ENCODE results near the gene EFR3B.

DNA sequence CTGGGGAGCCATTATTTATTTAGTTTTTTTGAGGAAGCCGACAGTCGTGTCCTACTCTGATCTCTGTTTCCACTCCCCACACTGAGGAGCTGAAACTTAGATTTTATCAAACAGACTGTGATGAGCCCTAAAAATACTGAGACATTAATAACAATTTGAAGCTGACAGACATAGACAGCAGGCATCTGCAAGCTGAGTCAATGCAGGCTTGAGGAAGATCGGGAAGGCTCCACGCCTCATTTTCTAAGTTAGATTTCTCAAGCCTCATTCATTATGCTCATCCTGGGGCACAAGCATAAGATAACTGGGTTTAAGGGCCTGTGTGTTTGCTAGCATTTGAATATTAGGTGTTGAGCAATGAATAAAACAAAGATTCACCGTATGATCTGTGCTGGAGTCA, 26.3 kb downstream of the EFR3B start:
- no peak for TF ChIP-seq YY1 (tag by site-specific recombination; IDR thresholded peaks at IDR 0.05)
- TF ChIP-seq, protein P1, sequence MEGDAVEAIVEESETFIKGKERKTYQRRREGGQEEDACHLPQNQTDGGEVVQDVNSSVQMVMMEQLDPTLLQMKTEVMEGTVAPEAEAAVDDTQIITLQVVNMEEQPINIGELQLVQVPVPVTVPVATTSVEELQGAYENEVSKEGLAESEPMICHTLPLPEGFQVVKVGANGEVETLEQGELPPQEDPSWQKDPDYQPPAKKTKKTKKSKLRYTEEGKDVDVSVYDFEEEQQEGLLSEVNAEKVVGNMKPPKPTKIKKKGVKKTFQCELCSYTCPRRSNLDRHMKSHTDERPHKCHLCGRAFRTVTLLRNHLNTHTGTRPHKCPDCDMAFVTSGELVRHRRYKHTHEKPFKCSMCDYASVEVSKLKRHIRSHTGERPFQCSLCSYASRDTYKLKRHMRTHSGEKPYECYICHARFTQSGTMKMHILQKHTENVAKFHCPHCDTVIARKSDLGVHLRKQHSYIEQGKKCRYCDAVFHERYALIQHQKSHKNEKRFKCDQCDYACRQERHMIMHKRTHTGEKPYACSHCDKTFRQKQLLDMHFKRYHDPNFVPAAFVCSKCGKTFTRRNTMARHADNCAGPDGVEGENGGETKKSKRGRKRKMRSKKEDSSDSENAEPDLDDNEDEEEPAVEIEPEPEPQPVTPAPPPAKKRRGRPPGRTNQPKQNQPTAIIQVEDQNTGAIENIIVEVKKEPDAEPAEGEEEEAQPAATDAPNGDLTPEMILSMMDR (tag by site-specific recombination; IDR thresholded peaks at IDR 0.05): no peak
- no peak for TF ChIP-seq ZNF747 (tag by site-specific recombination; IDR thresholded peaks at IDR 0.05)
- no peak for TF ChIP-seq ZNF416 (tag by site-specific recombination; IDR thresholded peaks at IDR 0.05)
- TF ChIP-seq ZNF121 (tag by site-specific recombination; IDR thresholded peaks at IDR 0.05): no peak
- no peak for TF ChIP-seq ZNF221 (tag by site-specific recombination; IDR thresholded peaks at IDR 0.05; ENCODE audit: borderline replicate concordance)
- no peak for TF ChIP-seq ZNF274 (IDR thresholded peaks at IDR 0.05; ENCODE audit: low read length)
- TF ChIP-seq ZNF274 (tag by site-specific recombination; IDR thresholded peaks at IDR 0.05; ENCODE audit: borderline replicate concordance): no peak
- TF ChIP-seq ZEB2 (tag by site-specific recombination; IDR thresholded peaks at IDR 0.05): no peak
- TF ChIP-seq, protein P2, sequence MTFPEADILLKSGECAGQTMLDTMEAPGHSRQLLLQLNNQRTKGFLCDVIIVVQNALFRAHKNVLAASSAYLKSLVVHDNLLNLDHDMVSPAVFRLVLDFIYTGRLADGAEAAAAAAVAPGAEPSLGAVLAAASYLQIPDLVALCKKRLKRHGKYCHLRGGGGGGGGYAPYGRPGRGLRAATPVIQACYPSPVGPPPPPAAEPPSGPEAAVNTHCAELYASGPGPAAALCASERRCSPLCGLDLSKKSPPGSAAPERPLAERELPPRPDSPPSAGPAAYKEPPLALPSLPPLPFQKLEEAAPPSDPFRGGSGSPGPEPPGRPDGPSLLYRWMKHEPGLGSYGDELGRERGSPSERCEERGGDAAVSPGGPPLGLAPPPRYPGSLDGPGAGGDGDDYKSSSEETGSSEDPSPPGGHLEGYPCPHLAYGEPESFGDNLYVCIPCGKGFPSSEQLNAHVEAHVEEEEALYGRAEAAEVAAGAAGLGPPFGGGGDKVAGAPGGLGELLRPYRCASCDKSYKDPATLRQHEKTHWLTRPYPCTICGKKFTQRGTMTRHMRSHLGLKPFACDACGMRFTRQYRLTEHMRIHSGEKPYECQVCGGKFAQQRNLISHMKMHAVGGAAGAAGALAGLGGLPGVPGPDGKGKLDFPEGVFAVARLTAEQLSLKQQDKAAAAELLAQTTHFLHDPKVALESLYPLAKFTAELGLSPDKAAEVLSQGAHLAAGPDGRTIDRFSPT (tag by site-specific recombination; IDR thresholded peaks at IDR 0.05): no peak
- no peak for TF ChIP-seq RBAK (tag by site-specific recombination; IDR thresholded peaks at IDR 0.05)
- TF ChIP-seq, protein P3, sequence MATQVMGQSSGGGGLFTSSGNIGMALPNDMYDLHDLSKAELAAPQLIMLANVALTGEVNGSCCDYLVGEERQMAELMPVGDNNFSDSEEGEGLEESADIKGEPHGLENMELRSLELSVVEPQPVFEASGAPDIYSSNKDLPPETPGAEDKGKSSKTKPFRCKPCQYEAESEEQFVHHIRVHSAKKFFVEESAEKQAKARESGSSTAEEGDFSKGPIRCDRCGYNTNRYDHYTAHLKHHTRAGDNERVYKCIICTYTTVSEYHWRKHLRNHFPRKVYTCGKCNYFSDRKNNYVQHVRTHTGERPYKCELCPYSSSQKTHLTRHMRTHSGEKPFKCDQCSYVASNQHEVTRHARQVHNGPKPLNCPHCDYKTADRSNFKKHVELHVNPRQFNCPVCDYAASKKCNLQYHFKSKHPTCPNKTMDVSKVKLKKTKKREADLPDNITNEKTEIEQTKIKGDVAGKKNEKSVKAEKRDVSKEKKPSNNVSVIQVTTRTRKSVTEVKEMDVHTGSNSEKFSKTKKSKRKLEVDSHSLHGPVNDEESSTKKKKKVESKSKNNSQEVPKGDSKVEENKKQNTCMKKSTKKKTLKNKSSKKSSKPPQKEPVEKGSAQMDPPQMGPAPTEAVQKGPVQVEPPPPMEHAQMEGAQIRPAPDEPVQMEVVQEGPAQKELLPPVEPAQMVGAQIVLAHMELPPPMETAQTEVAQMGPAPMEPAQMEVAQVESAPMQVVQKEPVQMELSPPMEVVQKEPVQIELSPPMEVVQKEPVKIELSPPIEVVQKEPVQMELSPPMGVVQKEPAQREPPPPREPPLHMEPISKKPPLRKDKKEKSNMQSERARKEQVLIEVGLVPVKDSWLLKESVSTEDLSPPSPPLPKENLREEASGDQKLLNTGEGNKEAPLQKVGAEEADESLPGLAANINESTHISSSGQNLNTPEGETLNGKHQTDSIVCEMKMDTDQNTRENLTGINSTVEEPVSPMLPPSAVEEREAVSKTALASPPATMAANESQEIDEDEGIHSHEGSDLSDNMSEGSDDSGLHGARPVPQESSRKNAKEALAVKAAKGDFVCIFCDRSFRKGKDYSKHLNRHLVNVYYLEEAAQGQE (tag by site-specific recombination; IDR thresholded peaks at IDR 0.05): no peak
- TF ChIP-seq ZNF2 (tag by site-specific recombination; IDR thresholded peaks at IDR 0.05): no peak
- TF ChIP-seq ZNF768 (tag by site-specific recombination; IDR thresholded peaks at IDR 0.05): no peak
